Hepatocyte (in vitro differentiated cells): Measurements from ENCODE around the gene POLR2F.

ENCODE experiments used
- EZH2 ChIP-seq: fragments of 200-600 bp; sonication (generic); IDR thresholded peaks from 2 replicates; pipeline ENCODE4 v1.6.1; 2016; ENCODE audit warnings: antibody characterized with exemption, mild to moderate bottlenecking, borderline replicate concordance
- EZH2phosphoT487 ChIP-seq: fragments of 200-600 bp; sonication (generic); IDR thresholded peaks from one replicate; pipeline ENCODE4 v1.6.1; 2018; ENCODE audit warnings: antibody characterized with exemption, mild to moderate bottlenecking, low read depth, moderate library complexity; ENCODE audit not compliant: unreplicated experiment, severe bottlenecking
- TF ChIP-seq, protein P1 (sequence below): fragments of 200-600 bp; sonication (generic); IDR thresholded peaks from 2 replicates; pipeline ENCODE4 v1.5.1; 2016; ENCODE audit warnings: antibody characterized with exemption, mild to moderate bottlenecking; ENCODE audit not compliant: poor library complexity

DNA sequence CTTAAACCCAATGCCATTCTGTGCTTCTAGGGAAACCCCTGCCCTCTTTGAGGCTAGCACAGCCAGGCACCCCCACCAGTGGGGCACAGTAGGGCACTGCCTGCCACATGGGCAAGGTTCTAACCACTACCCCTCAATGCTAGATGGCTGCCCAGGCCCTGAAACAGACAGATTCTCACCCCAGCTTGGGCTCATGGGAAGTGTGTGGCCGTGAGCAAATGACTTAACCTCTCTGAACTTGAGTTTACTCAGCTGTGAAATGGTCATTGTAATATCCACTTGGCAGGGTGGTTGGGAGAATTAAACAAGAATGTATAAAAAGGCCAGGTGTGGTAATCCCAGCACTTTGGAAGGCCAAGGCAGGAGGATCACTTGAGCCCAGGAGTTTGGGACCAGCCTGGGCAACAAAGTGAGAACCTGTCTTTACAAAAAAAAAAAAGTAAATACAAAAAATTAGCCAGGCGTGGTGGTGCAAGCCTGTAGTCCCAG is 22.5 kb upstream of the POLR2F start:
- TF ChIP-seq, protein P1, sequence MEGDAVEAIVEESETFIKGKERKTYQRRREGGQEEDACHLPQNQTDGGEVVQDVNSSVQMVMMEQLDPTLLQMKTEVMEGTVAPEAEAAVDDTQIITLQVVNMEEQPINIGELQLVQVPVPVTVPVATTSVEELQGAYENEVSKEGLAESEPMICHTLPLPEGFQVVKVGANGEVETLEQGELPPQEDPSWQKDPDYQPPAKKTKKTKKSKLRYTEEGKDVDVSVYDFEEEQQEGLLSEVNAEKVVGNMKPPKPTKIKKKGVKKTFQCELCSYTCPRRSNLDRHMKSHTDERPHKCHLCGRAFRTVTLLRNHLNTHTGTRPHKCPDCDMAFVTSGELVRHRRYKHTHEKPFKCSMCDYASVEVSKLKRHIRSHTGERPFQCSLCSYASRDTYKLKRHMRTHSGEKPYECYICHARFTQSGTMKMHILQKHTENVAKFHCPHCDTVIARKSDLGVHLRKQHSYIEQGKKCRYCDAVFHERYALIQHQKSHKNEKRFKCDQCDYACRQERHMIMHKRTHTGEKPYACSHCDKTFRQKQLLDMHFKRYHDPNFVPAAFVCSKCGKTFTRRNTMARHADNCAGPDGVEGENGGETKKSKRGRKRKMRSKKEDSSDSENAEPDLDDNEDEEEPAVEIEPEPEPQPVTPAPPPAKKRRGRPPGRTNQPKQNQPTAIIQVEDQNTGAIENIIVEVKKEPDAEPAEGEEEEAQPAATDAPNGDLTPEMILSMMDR, result no peak
- no peak for TF ChIP-seq EZH2
- no peak for TF ChIP-seq EZH2phosphoT487
